Raji (cell line): ENCODE measurements around the gene NOLC1.

ENCODE experiments used
- POLR2A ChIP-seq: IDR thresholded peaks from 2 replicates; pipeline ENCODE4 v1.6.1; 2011; ENCODE audit warnings: low read depth, low read length, control low read depth; ENCODE audit not compliant: insufficient read depth

The NOLC1 gene

DNA sequence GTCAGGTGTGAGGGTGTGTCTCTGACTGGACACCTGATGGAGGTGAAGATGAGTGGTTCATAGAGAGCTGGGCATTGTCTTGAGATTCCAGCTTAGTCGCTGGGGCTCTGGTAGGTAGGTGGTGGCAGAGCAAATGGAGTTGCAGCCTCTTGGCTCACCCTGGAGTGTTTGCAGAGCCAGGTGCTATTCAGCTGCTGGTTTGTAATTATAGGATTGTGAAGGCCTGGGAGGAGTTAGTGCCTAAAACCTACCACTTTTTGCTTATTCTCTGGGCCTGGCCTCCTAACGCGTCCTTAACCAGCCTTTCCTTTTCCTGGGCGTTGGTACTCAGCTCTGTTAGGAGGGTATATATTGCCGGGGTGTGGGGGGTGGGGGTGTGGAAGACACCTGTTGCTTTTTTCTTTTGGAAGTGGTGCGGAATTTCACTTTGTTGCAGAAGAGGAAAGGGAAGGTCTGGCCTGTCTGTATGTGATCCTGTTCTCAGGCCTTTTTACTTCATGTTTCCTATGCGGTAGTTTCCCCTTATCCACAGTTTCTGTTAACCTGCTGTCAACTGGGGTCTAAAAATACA lies 16.1 kb upstream of the NOLC1 start:
- TF ChIP-seq POLR2A, result no peak

DNA sequence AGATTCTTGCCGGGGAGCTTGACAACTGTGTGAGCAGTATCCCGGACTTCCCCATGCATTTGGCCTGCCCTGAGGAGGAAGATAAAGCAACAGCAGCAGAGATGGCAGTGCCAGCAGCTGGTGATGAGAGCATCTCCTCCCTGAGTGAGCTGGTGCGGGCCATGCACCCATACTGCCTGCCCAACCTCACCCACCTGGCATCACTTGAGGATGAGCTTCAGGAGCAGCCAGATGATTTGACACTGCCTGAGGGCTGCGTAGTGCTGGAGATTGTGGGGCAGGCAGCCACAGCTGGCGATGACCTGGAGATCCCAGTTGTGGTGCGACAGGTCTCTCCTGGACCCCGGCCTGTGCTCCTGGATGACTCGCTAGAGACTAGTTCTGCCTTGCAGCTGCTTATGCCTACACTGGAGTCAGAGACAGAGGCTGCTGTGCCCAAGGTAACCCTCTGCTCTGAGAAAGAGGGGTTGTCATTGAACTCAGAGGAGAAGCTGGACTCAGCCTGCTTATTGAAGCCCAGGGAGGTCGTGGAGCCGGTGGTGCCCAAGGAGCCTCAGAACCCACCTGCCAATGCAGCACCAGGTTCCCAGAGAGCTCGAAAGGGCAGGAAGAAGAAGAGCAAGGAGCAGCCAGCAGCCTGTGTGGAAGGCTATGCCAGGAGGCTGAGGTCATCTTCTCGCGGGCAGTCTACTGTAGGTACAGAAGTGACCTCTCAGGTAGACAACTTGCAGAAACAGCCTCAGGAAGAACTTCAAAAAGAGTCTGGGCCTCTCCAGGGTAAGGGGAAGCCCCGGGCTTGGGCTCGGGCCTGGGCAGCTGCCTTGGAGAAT lies 12.7 kb upstream of the NOLC1 start:
- TF ChIP-seq POLR2A, result no peak

DNA sequence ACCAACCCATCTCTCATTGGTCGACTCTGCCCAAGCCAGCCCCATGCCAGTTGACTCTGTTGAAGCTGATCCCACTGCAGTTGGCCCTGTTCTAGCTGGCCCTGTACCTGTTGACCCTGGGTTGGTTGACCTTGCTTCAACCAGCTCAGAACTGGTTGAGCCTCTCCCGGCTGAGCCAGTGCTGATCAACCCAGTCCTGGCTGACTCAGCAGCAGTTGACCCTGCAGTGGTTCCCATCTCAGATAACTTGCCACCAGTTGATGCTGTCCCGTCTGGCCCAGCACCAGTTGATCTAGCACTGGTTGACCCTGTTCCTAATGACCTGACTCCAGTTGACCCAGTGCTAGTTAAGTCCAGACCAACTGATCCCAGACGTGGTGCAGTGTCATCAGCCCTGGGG lies 12.0 kb upstream of the NOLC1 start:
- TF ChIP-seq POLR2A, result no peak

DNA sequence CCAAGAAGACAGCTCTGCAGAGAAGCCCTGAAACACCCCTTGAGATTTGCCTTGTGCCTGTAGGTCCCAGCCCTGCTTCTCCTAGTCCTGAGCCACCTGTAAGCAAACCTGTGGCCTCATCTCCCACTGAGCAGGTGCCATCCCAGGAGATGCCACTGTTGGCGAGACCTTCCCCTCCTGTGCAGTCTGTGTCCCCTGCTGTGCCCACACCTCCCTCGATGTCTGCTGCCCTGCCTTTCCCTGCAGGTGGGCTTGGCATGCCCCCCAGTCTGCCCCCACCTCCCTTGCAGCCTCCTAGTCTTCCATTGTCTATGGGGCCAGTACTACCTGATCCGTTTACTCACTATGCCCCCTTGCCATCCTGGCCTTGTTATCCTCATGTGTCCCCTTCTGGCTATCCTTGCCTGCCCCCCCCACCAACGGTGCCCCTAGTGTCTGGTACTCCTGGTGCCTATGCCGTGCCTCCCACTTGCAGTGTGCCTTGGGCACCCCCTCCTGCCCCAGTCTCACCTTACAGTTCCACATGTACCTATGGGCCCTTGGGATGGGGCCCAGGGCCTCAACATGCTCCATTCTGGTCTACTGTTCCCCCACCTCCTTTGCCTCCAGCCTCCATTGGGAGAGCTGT lies 11.2 kb upstream of the NOLC1 start:
- TF ChIP-seq POLR2A, result no peak

DNA sequence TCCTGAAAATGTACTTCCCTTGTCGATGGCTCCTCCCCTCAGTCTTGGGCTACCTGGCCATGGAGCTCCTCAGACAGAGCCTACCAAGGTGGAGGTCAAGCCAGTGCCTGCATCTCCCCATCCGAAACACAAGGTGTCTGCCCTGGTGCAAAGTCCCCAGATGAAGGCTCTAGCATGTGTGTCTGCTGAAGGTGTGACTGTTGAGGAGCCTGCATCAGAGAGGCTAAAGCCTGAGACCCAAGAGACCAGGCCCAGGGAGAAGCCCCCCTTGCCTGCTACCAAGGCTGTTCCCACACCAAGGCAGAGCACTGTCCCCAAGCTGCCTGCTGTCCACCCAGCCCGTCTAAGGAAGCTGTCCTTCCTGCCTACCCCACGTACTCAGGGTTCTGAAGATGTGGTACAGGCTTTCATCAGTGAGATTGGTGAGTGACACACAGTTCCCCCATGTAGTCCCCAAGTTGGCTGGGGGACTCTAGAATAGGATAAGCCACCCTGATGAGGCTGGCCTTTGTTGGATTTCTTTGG lies 10.5 kb upstream of the NOLC1 start:
- TF ChIP-seq POLR2A, result no peak

DNA sequence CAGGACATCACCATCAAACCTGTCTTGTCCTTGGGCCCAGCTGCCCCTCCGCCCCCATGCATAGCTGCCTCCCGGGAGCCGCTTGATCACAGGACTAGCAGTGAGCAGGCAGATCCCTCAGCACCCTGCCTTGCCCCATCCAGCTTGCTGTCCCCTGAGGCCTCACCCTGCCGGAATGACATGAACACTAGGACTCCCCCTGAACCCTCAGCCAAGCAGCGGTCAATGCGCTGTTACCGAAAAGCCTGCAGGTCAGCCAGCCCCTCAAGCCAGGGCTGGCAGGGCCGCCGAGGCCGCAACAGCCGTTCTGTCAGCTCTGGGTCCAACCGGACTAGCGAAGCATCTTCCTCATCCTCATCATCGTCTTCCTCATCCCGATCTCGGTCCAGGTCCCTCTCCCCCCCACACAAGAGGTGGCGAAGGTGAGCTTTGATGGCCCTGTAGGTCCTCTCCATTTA lies 5.2 kb upstream of the NOLC1 start:
- TF ChIP-seq POLR2A, result no peak

DNA sequence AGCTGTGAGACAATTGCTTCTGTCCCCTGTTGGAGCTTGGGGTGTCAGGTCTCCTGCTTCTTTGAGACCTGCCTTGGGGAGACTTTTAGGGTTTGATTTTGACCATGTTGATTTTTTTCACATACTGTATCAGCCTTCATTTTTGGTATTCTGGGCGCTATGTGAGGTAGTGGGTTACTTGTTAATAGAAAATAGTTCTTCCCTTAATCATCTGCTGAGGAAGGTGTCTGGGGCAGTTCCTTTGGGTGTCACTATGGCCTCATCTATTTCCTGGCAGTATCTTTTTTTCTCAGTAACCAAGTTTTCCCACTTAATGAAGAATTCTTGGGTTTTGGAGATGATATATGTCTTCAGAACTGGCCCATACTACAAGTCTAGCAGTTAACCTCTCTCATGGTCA lies 4.6 kb upstream of the NOLC1 start:
- no peak for TF ChIP-seq POLR2A

DNA sequence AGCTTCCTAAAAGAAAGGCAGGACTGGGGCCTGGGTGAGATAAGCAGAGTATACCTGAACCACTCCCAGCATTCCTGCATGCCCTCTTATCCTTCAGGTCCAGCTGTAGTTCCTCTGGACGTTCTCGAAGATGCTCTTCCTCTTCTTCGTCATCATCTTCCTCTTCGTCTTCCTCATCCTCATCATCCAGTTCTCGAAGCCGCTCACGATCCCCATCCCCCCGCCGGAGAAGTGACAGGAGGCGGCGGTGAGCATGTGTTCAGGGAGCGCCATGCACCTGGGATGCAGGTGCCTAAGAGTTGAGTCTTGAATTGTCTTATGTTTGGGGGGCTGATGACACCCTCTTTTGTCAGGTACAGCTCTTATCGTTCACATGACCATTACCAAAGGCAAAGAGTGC lies 3.9 kb upstream of the NOLC1 start:
- TF ChIP-seq POLR2A, result no peak

DNA sequence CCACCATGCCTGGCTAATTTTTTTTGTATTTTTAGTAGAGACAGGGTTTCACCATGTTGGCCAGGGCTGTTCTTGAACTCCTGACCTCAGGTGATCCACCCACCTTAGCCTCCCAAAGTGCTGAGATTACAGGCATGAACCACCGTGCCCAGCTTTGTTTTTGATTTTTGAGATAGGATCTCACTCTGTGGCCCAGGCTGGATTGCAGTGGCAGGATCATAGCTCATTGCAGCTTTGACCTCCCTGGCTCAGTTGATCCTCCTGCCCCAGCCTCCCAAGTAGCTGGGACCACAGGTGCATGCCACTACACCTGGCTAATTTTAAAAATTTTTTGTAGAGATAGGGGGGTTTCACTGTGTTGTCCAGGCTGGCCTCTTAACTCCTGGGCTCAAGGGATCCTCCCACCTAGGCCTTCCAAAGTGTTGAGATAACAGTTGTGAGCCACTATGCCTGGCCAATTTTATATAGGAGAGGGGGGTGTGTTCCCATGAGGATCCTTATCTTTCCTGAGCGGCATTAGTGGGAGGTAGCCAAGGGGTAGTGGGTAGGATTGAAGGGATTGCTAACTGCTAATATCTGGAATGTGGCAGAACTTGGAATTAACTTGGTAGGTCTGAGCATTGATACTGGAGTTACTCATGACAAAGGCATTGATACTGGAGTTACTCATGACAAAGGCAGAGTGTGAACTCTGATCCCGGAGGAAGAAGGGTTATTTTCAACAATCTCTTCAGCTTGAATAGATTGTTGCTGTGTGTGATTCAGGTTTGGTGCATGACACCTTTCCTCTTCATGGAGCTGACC lies 1.0 kb upstream of the NOLC1 start:
- TF ChIP-seq POLR2A, result no peak

DNA sequence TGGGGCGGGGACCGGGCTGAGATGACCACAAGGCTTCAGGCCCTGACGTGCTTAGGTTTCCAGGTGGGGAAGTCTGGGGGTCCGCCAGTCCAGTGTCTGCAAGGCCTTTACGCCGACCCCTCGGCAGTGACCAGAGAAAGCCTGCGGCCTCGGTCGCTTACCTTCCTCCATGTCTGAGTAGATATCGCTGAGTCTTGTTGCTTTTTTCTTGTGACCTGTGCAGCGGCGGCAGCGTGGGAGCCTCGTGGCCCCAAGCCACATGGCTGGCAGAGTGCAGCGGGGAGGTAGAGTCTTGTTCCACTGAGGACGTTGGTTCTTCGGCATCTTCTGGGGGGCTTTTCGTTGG lies 329 bp downstream of the NOLC1 start:
- no peak for TF ChIP-seq POLR2A

DNA sequence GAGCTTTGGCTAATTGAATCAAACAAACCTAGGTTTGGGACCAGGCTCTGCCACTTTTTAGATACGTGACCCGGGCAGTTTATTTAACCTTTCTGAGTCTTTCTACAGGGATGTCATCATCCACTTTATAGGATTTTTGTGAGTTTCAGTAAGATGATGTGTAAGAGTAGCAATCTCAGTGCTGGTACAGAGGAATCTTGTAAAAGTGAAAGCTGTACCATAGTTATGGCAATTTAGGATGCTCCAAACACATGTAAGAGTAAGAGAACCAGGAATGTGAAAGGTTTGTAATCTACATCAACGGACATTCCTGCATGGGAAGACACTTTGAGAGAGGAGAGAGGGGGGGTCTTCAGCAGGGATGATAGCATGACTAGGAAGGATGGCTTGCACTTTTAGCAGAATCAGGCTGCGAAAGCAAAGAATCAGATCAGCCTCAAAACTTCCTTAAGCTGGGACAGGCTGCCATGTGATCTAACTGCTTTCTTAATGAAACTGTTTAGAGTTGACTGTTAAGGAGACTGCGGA lies 968 bp downstream of the NOLC1 start:
- no peak for TF ChIP-seq POLR2A

DNA sequence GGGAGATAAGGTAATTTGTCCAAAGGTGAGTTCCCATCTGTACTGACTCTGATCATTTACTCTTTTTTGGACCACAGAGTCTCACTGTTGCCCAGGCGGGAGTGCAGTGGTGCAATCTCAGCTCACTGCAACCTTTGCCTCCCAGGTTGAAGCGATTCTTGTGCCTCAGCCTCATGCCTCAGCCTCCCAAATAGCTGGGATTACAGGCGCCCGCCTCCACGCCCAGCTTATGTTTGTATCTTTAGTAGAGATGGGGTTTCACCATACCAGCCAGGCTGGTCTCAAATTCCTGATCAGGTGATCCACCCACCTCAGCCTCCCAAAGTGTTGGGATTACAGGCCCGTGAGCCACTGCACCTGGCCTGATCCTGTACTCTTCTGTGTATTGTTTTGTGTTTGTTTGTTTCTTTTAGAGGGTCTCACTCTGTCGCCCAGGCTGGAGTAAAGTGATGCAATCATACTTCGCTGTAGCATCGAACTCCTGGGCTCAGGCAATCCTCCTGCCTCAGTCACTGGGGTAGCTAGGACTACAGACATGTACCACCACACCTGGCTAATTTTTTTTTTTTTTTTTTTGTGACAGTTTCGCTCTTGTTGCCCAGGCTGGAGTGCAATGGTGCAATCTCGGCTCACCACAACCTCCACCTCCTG lies 2.4 kb downstream of the NOLC1 start:
- no peak for TF ChIP-seq POLR2A

DNA sequence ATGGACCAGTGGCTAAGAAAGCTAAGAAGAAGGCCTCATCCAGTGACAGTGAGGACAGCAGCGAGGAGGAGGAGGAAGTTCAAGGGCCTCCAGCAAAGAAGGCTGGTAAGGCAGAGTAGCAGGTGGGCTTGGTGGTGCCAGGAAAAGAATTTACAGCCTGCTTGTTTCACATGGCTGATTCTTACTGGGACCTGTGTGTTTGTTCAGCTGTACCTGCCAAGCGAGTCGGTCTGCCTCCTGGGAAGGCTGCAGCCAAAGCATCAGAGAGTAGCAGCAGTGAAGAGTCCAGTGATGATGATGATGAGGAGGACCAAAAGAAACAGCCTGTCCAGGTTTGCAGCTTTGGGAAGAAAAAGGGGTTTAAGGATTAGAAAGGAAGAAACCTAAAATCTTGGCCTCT lies 5.0 kb downstream of the NOLC1 start:
- no peak for TF ChIP-seq POLR2A

DNA sequence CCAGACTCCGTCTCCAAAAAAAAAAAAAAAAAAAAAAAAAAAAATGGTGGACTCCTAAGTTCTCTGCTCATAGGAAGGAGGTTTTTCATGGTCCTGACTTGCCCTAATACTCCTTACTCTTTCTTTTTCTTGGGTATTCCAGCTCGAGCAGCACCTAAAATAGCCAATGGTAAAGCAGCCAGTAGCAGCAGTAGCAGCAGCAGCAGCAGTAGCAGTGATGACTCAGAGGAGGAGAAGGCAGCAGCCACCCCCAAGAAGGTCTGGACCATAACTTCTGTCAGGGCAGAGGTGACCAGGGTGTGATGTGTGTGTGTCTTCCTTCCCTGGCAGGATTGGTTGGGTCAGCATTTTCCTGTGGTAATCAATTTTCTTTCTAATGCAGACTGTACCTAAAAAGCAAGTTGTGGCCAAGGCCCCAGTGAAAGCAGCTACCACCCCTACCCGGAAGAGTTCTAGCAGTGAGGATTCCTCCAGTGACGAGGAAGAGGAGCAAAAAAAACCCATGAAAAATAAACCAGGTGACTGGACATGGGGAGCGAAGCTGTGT lies 6.9 kb downstream of the NOLC1 start:
- no peak for TF ChIP-seq POLR2A
